ENCODE data around the gene POU2F1. TPM values are rescaled to one million over a fixed set of nuclear protein-coding genes. Genes with fewer than 3 reads are reported as not detected.

The POU2F1 gene
- total and polyA plus RNA-seq, 4 donors: 0.93 to 10.5 (median 6.5) TPM

DNA sequence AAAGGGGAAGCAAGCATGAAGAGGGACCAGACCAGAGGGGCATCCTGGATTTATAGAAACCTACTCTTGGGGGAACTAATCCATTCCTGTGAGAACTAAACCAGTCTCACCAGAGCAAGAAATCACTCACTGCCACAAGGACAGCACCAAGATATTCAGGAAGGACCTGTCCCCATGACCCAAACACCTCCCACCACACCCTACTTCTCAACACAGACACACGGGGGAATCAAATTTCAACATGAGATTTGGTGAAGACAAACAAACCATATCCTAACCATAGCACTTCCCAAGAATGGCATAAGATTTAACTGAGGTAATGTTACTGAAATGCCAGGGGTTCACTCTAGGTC lies 12.1 kb upstream of the POU2F1 start (continued):
- TF ChIP-seq, protein P1, sequence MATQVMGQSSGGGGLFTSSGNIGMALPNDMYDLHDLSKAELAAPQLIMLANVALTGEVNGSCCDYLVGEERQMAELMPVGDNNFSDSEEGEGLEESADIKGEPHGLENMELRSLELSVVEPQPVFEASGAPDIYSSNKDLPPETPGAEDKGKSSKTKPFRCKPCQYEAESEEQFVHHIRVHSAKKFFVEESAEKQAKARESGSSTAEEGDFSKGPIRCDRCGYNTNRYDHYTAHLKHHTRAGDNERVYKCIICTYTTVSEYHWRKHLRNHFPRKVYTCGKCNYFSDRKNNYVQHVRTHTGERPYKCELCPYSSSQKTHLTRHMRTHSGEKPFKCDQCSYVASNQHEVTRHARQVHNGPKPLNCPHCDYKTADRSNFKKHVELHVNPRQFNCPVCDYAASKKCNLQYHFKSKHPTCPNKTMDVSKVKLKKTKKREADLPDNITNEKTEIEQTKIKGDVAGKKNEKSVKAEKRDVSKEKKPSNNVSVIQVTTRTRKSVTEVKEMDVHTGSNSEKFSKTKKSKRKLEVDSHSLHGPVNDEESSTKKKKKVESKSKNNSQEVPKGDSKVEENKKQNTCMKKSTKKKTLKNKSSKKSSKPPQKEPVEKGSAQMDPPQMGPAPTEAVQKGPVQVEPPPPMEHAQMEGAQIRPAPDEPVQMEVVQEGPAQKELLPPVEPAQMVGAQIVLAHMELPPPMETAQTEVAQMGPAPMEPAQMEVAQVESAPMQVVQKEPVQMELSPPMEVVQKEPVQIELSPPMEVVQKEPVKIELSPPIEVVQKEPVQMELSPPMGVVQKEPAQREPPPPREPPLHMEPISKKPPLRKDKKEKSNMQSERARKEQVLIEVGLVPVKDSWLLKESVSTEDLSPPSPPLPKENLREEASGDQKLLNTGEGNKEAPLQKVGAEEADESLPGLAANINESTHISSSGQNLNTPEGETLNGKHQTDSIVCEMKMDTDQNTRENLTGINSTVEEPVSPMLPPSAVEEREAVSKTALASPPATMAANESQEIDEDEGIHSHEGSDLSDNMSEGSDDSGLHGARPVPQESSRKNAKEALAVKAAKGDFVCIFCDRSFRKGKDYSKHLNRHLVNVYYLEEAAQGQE (IDR thresholded peaks at IDR 0.05): no peak
- no peak for TF ChIP-seq JUND (IDR thresholded peaks at IDR 0.05)

DNA sequence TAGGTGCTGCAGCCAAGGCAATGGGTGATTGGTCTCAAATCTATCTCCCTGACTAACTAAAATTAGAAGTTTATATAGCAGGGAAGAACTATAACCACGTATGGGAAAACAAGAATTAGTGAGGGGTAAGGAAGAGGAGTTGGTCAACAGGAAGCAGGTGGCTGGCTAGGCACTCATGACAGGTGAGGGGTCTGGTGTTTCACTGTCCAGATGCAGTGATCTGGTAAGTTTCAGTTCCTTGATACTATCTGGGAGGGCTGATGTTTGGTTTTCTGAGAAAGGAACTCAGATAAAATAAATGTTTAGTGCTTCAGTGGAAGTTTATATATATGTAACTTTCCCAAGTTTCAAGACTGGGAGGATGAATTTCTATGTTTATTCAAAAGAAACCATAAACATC lies 11.6 kb upstream of the POU2F1 start:
- DNase-seq (ENCODE audit: low spot score): no peak
- Histone ChIP-seq H3K36me3 (ENCODE audit: control insufficient read depth in 4 of 4, insufficient read depth in 3 of 4, low read depth in 1 of 4, low read length in 3 of 4) (no peaks in the 10 kb centered on the region), H3K27me3 (ENCODE audit: control insufficient read depth in 4 of 4, insufficient read depth in 4 of 4, low read length in 3 of 4) (no peaks in the 10 kb centered on the region), H3K9ac (ENCODE audit: low read depth in 1 of 2, low read length in 2 of 2) (no peak overlapping the region), H3K4me1 (ENCODE audit: control insufficient read depth in 4 of 4, insufficient read depth in 4 of 4, low read length in 3 of 4) (no peaks in the 10 kb centered on the region), H3K27ac (ENCODE audit: low read depth in 1 of 2, low read length in 2 of 2) (no peak overlapping the region), H3K9me3 (ENCODE audit: control insufficient read depth in 4 of 4, low read length in 3 of 4) (peaks cover 0 to 3% (median 2%) of the 10 kb centered on the region in 4 donors), H3K4me3 (ENCODE audit: low read depth in 1 of 3, low read length in 3 of 3) (no peak overlapping the region)
- 83% methylated on average over 1 of the region's 1 CpG for WGBS
- TF ChIP-seq, protein P2, sequence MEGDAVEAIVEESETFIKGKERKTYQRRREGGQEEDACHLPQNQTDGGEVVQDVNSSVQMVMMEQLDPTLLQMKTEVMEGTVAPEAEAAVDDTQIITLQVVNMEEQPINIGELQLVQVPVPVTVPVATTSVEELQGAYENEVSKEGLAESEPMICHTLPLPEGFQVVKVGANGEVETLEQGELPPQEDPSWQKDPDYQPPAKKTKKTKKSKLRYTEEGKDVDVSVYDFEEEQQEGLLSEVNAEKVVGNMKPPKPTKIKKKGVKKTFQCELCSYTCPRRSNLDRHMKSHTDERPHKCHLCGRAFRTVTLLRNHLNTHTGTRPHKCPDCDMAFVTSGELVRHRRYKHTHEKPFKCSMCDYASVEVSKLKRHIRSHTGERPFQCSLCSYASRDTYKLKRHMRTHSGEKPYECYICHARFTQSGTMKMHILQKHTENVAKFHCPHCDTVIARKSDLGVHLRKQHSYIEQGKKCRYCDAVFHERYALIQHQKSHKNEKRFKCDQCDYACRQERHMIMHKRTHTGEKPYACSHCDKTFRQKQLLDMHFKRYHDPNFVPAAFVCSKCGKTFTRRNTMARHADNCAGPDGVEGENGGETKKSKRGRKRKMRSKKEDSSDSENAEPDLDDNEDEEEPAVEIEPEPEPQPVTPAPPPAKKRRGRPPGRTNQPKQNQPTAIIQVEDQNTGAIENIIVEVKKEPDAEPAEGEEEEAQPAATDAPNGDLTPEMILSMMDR (IDR thresholded peaks at IDR 0.05; ENCODE audit: low read depth, low read length, missing input control): no peak
- TF ChIP-seq, protein P3, sequence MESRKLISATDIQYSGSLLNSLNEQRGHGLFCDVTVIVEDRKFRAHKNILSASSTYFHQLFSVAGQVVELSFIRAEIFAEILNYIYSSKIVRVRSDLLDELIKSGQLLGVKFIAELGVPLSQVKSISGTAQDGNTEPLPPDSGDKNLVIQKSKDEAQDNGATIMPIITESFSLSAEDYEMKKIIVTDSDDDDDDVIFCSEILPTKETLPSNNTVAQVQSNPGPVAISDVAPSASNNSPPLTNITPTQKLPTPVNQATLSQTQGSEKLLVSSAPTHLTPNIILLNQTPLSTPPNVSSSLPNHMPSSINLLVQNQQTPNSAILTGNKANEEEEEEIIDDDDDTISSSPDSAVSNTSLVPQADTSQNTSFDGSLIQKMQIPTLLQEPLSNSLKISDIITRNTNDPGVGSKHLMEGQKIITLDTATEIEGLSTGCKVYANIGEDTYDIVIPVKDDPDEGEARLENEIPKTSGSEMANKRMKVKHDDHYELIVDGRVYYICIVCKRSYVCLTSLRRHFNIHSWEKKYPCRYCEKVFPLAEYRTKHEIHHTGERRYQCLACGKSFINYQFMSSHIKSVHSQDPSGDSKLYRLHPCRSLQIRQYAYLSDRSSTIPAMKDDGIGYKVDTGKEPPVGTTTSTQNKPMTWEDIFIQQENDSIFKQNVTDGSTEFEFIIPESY (IDR thresholded peaks at IDR 0.05): no peak
- TF ChIP-seq NR2F2 (IDR thresholded peaks at IDR 0.05) (no peak), HNF4G (IDR thresholded peaks at IDR 0.05) (no peak), GABPA (IDR thresholded peaks at IDR 0.05 in 1 of 2, conservative IDR thresholded peaks at IDR 0.05 in 1 of 2) (no peak), HNF4A (conservative IDR thresholded peaks at IDR 0.05) (no peak), YY1 (IDR thresholded peaks at IDR 0.05) (no peak), SP1 (IDR thresholded peaks at IDR 0.05) (no peak), FOXA2 (IDR thresholded peaks at IDR 0.05) (no peak), RXRA (IDR thresholded peaks at IDR 0.05) (no peak)

DNA sequence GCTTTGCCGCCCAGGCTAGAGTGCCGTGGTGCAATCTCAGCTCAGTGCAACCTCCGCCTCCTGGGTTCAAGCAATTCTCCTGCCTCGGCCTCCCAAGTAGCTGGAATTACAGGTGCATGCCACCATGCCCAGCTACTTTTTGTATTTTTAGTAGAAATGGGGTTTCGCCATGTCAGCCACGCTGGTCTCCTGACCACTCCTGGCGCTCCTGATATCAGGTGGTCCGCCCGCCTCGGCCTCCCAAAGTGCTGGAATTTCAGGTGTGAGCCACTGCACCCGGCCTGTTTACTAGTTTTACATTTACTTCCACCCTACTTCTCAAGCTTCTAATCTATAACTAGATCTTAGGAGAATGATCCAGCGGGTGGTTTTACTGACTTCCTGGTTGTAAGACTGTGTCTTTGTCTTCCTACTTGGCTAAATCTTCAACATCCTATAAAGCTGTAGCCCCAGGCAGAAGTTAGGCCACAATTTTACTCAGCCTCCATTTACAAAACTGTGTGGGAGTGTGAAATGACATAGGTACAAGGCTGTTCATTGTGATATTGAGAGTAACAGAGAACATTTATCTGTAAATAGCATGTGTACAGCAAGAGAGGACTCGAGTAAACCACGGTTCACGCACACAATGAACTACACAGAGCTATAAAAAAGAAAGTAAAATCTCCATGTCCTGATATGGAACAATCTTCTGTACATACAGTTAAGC lies 9.6 kb upstream of the POU2F1 start:
- no peaks in the 10 kb centered on the region for H3K4me1 ChIP-seq (ENCODE audit: control insufficient read depth in 4 of 4, insufficient read depth in 4 of 4, low read length in 3 of 4)
- no peak overlapping the region for H3K9ac ChIP-seq (ENCODE audit: low read depth in 1 of 2, low read length in 2 of 2)
- no peaks in the 10 kb centered on the region for H3K27me3 ChIP-seq (ENCODE audit: control insufficient read depth in 4 of 4, insufficient read depth in 4 of 4, low read length in 3 of 4)
- no peak overlapping the region for H3K4me3 ChIP-seq (ENCODE audit: low read depth in 1 of 3, low read length in 3 of 3)
- 90% methylated on average over 15 of the region's 15 CpGs for WGBS
- peaks cover 0 to 3% (median 2%) of the 10 kb centered on the region in 4 donors for H3K9me3 ChIP-seq (ENCODE audit: control insufficient read depth in 4 of 4, low read length in 3 of 4)
- no peak overlapping the region for H3K27ac ChIP-seq (ENCODE audit: low read depth in 1 of 2, low read length in 2 of 2)
- DNase-seq (ENCODE audit: low spot score): no peak
- H3K36me3 ChIP-seq (ENCODE audit: control insufficient read depth in 4 of 4, insufficient read depth in 3 of 4, low read depth in 1 of 4, low read length in 3 of 4): no peaks in the 10 kb centered on the region
- TF ChIP-seq RAD21 (IDR thresholded peaks at IDR 0.05) (no peak), HNF4G (IDR thresholded peaks at IDR 0.05) (no peak), TAF1 (conservative IDR thresholded peaks at IDR 0.05) (no peak), FOXA2 (IDR thresholded peaks at IDR 0.05) (no peak), HNF4A (conservative IDR thresholded peaks at IDR 0.05) (no peak), NR2F2 (IDR thresholded peaks at IDR 0.05) (no peak), FOXA1 (IDR thresholded peaks at IDR 0.05) (no peak), GABPA (IDR thresholded peaks at IDR 0.05 in 1 of 2, conservative IDR thresholded peaks at IDR 0.05 in 1 of 2) (no peak), SP1 (IDR thresholded peaks at IDR 0.05) (no peak), RXRA (IDR thresholded peaks at IDR 0.05) (no peak), EGR1 (IDR thresholded peaks at IDR 0.05; ENCODE audit: low read depth in 2 of 2) (no peak), JUND (IDR thresholded peaks at IDR 0.05) (no peak)
- TF ChIP-seq, protein P2 (IDR thresholded peaks at IDR 0.05; ENCODE audit: low read depth, low read length, missing input control): no peak
- TF ChIP-seq, protein P4, sequence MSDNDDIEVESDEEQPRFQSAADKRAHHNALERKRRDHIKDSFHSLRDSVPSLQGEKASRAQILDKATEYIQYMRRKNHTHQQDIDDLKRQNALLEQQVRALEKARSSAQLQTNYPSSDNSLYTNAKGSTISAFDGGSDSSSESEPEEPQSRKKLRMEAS (IDR thresholded peaks at IDR 0.05): no peak
- TF ChIP-seq, protein P3 (IDR thresholded peaks at IDR 0.05): no peak
